Measurements from ENCODE around the gene ELMOD1. TPM values are rescaled to one million over a fixed set of nuclear protein-coding genes. Genes with fewer than 3 reads are reported as not detected.

ELMOD1 gene
- total RNA-seq, 1 donor from 2014 or later = 0.92 TPM

DNA sequence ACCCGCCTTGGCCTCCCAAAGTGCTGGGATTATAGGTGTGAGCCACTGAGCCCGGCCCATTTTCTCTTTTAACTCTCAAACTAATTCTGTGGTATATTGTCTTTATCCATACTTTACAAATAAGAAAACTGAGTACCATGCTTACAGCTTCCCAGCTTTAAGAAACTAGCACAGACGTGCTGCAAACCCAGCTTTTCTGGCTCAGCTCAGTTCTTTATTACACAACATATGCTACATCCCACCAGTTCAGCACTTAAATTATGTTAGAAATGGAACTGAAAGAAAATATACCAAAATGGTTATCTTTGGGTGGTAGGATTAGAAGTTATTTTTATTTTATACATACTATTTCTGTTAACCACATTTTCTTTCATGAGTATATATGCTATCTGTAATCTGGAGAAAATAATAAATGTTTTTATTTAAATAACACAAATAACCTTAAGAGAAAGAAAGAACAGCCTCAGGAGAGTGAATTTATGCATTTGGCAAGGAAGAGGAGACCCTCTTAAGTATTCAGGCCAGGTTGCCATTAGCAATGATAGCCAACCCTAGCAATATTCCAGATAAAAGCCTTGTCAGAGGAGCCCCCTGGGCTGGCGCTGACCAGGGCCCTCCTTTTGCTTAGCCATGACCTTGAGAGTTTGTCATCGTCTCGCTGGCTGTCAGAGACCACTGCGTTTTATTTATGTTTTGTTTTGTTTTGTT, 87.1 kb downstream of the ELMOD1 start:
- no peak for DNase-seq
- no peak for ATAC-seq
- intact Hi-C loops (cut with micrococcal nuclease) = no loop called here

DNA sequence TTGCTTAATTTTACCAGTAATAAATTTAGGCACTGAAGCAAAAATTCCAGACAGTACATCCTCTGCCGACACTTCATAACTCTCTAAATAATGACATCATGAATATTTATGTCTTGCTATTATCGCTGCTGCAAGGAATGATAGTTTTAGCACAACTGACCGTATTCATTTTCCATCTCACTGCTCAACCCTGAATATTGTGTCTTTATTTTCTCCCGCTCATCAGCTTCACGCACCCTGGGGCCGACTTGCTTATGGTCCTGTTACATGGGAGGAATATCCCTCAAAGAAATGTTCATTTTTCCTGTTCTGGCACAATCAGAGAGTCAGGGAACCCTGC, 87.7 kb downstream of the ELMOD1 start:
- DNase-seq (no peak), ATAC-seq (no peak)
- intact Hi-C loops (cut with micrococcal nuclease) = no loop called here

DNA sequence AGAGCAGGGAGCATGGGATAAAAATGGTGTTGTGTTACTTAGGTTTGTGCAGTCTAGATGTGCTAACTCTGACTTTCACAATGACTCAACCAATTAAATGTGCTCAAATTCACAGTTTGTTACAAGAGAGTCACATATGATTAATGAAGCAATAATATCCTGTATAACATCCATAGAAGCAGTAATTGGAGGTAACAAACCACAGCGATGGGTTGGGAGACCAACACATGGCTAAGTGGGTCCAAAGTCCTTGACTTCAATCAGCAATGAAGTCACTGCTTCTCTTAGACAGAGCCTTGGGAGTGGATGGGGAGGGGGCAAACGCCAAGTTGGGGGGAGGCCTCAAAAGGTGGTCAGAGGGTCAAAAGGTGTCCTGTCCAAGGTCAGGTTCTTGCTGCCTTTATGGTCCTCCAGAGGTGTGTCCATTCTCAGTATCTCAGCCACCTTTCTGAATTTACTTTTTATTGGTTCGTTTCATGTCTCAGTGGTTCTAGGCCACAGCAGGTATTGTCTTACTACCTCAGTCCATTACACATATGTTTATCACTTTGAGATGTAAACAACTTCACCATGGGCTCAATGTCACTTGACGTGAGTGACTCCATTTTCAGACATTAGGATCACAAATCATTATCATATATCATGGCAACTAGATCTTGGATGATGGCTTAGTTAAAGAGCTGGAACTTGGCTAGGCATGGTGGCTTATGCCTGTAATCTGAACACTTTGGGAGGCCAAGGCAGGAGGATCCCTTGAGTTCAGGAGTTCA, 88.5 kb downstream of the ELMOD1 start:
- intact Hi-C loops (cut with micrococcal nuclease) = no loop called here
- DNase-seq (no peak), ATAC-seq (no peak)

DNA sequence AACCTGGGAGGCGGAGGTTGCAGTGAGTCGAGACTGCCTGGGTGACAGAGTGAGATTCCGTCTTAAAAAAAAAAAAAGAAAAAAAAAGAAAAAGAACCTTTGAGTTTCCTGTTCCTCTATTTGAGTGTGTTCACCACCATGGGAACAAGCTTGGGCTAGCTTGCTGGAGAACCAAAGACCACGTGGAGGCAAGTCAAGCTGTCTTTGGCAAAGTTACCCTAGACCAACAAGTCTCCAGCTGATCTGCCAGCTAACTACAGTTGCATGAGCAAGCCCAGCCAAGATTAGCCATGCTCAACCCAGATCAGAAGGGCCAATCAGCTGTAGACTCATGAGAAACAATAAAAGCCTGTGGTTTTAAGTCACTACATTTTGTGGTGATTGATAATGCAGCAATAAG, 91.2 kb downstream of the ELMOD1 start:
- intact Hi-C loops (cut with micrococcal nuclease) = no loop called here
- ATAC-seq = no peak
- DNase-seq = no peak

DNA sequence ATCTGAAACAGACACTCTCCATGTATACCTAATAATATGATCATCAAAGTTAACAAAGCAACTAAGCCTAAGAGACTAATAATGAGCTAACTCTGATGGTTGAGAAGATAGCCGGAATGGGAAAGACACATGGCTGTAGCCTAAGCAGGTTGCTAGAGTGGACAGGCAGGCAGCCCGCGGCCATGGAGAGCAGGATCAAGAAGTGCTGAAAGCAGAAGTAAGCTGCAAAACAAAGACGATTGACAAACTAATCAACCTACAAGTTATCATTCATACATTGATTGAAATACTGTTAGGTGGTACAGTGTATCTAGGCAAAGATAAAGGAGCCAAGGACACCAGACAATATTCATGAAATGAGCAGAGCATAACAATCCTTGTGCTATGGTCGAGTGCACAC, 91.6 kb downstream of the ELMOD1 start:
- intact Hi-C loops (cut with micrococcal nuclease) = no loop called here
- ATAC-seq = no peak

GRCh38 chr11:107683061-107683460, 92.1 kb downstream of the ELMOD1 start:
- intact Hi-C loops (cut with micrococcal nuclease) = no loop called here
- DNase-seq (no peak), ATAC-seq (no peak)

More for the DNA sequence above, 91.6 kb downstream of the ELMOD1 start:
- DNase-seq = no peak

DNA sequence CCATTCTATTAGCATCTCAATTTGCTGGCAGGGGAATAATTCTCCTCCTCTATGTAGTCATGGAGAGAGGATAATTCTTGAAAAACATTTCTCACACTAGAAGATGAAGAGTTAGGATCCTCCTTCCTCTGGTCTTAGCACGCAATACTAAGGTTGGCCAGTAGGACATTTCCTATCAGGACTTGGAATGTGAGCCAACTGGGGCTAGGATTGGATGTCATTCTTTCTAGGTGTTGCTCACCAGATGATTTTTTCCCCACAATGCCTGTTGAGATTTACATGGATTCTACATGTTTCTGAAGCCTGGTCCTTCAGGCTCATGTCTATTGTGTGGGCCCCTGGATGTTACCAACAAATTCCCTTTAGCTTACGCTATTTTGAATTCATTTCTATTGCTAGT, 92.9 kb downstream of the ELMOD1 start:
- ATAC-seq (no peak), DNase-seq (no peak)
- intact Hi-C loops (cut with micrococcal nuclease) = no loop called here

DNA sequence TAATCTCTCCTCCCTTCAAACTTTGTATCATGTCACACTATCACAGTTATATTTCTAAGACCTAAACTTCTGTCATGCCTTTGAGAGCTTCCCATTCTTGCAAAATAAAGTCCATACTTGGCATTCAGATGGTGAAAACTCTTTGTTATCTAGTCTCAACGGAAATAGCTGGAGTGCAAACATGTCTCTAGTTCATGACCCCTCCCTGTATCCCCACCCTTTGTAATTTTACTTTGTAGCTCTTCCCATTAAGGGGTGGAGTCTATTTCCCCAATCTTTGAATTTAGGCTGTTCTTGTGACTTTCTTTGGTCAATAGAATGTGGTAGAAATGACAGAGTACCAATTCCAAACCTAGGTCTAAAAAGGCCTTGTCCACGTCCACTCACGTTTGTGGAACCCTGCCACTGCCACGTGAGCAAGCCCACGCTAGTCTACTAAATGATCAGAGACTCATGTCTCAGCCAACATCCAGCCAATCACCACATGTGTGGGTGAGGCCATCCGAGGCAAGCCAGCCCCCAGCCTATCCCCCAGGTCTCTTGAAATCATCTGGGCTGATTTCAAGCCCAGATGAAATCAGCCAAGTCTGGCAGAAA, 97.5 kb downstream of the ELMOD1 start:
- no peak for DNase-seq
- intact Hi-C loops (cut with micrococcal nuclease) = loop anchor here (5.0 kb wide), 1 partner anchor 111 kb away; no protein-coding TSS in a partner anchor
- no peak for ATAC-seq

GRCh38 chr11:107689317-107690202, 98.6 kb downstream of the ELMOD1 start:
- intact Hi-C loops (cut with micrococcal nuclease) = loop anchor here (5.0 kb wide), 1 partner anchor 112 kb away; no protein-coding TSS in a partner anchor
- peak; percentile 60 for DNase-seq

DNA sequence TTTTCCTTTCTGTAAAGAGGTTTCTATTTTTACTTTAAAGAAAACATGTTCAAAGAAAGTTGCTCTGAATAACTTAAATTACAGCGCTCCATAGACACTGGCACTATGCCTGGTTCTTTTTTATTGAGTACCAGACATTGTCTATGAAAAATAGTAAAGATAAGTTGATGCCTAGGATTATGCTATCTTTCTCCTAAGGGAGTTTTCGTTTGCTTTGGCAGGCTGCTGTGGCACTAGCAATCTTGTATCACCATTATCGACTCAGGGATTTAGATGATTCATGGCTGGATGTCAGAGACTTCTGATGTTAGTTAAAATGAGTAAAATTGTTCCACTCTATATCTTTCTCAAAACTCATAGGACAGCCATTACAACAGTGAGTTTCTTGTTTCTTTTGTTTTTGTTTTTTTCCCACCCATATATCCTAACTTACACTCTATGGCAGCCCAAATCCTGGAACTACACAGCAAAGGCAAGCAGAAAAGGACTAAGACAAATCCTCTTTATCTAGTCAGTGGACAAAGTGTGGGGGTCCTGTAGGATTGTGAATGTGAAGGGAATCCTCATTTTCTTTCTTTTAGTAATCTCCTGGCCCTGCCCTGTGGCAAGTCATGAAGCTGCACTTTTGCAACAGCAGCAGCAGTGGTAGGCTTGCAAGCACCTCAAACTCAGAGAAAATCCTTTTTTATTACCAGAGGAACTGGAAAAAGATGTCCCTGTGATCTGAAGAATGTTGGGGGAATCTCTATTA, 100.2 kb downstream of the ELMOD1 start:
- ATAC-seq = no peak
- intact Hi-C loops (cut with micrococcal nuclease) = no loop called here

More at GRCh38 chr11:107689317-107690202, 98.6 kb downstream of the ELMOD1 start:
- ATAC-seq = peak; percentile 85

DNA sequence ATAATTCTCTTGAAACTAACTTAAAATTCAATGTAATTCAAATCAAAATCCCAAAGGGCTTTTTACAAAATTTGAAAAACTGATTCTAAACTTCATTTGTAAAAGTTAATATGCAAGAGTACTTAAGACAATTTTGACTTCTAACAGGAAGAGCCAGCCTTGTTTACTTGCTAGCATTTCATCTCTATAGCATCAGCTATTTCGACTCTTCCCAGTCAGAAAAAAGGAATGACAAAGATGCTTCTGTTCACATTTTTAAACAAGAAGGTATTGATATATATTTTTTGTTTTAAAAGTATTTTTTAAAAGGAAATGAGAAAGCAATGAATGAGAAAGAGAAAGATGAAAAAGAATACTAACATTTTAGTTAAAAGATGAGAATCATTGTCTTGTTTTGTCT, 104.5 kb downstream of the ELMOD1 start:
- DNase-seq = no peak
- intact Hi-C loops (cut with micrococcal nuclease) = no loop called here
- no peak for ATAC-seq

More for the DNA sequence above, 100.2 kb downstream of the ELMOD1 start:
- no peak for DNase-seq

GRCh38 chr11:107696140-107696539, 105.2 kb downstream of the ELMOD1 start:
- DNase-seq = no peak
- peak; percentile 48 for ATAC-seq
- intact Hi-C loops (cut with micrococcal nuclease) = no loop called here

GRCh38 chr11:107697291-107697690, 106.3 kb downstream of the ELMOD1 start:
- ATAC-seq (no peak), DNase-seq (no peak)
- intact Hi-C loops (cut with micrococcal nuclease) = no loop called here

GRCh38 chr11:107699371-107700285, 108.7 kb downstream of the ELMOD1 start:
- intact Hi-C loops (cut with micrococcal nuclease) = no loop called here
- no peak for ATAC-seq
- DNase-seq = no peak

DNA sequence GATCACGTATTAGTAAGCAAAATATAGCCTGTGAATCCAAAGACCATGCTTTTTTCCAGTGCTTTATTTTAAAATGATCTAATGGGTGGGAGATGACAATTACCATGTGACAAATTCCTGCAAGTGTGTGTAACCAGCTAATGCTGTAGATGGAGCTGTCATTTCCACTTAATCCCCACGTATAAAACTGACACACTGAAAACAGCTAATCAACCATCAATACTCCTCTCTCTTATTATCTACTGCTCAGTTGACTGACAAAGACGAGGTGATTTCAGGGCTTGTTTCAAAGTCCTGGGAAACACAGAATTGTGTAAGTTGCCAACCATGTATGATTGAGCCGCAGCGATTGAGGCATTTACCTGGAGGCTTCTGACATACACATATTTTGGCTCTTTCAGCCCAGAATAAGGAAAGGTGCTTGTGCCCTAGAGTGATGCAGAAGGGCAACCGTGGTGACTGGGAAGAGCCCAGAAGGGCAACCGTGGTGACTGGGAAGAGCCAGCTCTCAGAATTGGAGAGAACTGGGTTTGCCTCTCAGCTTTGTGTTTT, 111.2 kb downstream of the ELMOD1 start:
- intact Hi-C loops (cut with micrococcal nuclease) = no loop called here
- ATAC-seq = no peak
- DNase-seq = no peak

DNA sequence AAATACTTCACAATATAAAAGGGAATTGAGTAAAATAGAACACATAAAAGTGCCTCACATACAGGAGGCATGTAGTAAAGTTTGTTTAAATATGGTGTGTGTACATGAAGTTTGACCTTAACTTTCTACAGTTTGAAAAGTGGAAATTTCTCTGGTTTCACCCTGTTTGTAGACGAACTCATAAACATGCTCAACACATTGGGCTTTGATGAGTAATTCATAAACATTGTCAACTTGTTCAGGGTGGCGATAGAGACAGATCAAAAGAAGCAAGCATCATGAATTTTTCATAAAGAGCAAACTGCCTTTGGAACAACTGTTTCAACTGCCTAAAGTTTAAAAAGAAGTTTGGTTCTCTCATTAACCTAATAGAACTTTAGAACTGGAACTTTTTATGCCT, 111.8 kb downstream of the ELMOD1 start:
- no peak for DNase-seq
- intact Hi-C loops (cut with micrococcal nuclease) = no loop called here
- ATAC-seq = no peak

DNA sequence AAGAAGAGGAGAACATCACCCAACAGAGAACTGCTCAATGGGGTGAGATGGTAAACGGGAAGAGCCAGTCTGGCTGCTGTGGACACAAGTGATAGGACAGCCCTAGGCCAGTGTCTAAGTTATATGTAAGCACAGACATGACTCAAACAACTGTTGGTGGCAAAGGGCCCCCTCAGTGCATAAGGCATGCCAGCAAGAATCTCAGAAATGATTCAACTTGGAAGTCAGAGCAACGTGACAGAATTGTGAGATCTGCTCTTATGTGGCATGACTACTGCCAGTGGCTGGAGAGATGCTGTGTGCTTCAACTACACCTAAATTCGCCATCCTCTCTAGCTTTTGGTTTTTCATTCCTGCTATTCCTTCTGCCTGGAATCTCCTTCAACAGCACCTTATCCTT, 113.5 kb downstream of the ELMOD1 start:
- intact Hi-C loops (cut with micrococcal nuclease) = no loop called here
- no peak for ATAC-seq
- DNase-seq = no peak
